OCI-LY1 (cell line): ENCODE data around the gene GLRA2.

Source experiments
- H2AFZ ChIP-seq: fragments of 200-600 bp; sonication (generic), shearing (Covaris generic); 2 replicates; pipeline ENCODE4 v1.6.0; 2014; ENCODE audit warnings: antibody characterized with exemption, mild to moderate bottlenecking, low read length
- H3F3A ChIP-seq: fragments of 200-600 bp; sonication (generic), shearing (Covaris generic); 2 replicates; pipeline ENCODE4 v1.6.0; 2014; ENCODE audit warnings: mild to moderate bottlenecking, antibody characterized with exemption, low read length, moderate library complexity; ENCODE audit not compliant: insufficient read depth
- H3K27ac ChIP-seq: fragments of 200-600 bp; sonication (generic); 2 replicates; pipeline ENCODE4 v1.5.1; 2014; ENCODE audit warnings: low read length, mixed run types, mild to moderate bottlenecking, low read depth; ENCODE audit not compliant: poor library complexity, severe bottlenecking
- H3K27me3 ChIP-seq: fragments of 200-600 bp; sonication (generic); 2 replicates; pipeline ENCODE4 v1.6.0; 2014; ENCODE audit warnings: antibody characterized with exemption, mild to moderate bottlenecking, low read length, moderate library complexity; ENCODE audit not compliant: insufficient read depth
- H3K36me3 ChIP-seq: fragments of 200-600 bp; sonication (generic); 2 replicates; pipeline ENCODE4 v1.6.1; 2014; ENCODE audit warnings: mild to moderate bottlenecking, antibody characterized with exemption, low read length, moderate library complexity, mixed read lengths; ENCODE audit not compliant: insufficient read depth
- H3K4me1 ChIP-seq: fragments of 200-600 bp; sonication (generic); 2 replicates; pipeline ENCODE4 v1.5.1; 2014; ENCODE audit warnings: mild to moderate bottlenecking, low read length, moderate library complexity; ENCODE audit not compliant: insufficient read depth, severe bottlenecking
- H3K4me2 ChIP-seq: fragments of 200-600 bp; sonication (generic), shearing (Covaris generic); 2 replicates; pipeline ENCODE4 v1.6.1; 2014; ENCODE audit warnings: low read length
- H3K4me3 ChIP-seq: fragments of 200-600 bp; sonication (generic); 2 replicates; pipeline ENCODE4 v1.5.1; 2014; ENCODE audit warnings: low read length, low read depth, mild to moderate bottlenecking, mixed read lengths; ENCODE audit not compliant: poor library complexity, severe bottlenecking
- H3K79me2 ChIP-seq: fragments of 200-600 bp; shearing (Covaris generic); 2 replicates; pipeline ENCODE4 v1.6.1; 2016; ENCODE audit warnings: mixed run types, low read length, mixed read lengths; ENCODE audit not compliant: insufficient read depth
- H3K9ac ChIP-seq: fragments of 200-600 bp; sonication (generic), shearing (Covaris generic); 2 replicates; pipeline ENCODE4 v1.6.1; 2014; ENCODE audit warnings: mild to moderate bottlenecking, low read length, mixed read lengths
- H3K9me2 ChIP-seq: fragments of 200-600 bp; sonication (generic), shearing (Covaris generic); 2 replicates; pipeline ENCODE4 v1.6.1; 2014; ENCODE audit warnings: low read depth, mild to moderate bottlenecking, low read length, mixed read lengths
- H3K9me3 ChIP-seq: fragments of 200-600 bp; shearing (Covaris generic); 2 replicates; pipeline ENCODE4 v1.6.1; 2014; ENCODE audit warnings: low read length, mixed read lengths
- H4K20me1 ChIP-seq: fragments of 200-600 bp; sonication (generic), shearing (Covaris generic); 2 replicates; pipeline ENCODE4 v1.6.0; 2016; ENCODE audit warnings: mild to moderate bottlenecking, low read length; ENCODE audit not compliant: insufficient read depth
- CTCF ChIP-seq: fragments of 200-600 bp; sonication (generic), shearing (Covaris generic); IDR thresholded peaks from 2 replicates; pipeline ENCODE4 v1.5.1; 2017; ENCODE audit warnings: mild to moderate bottlenecking, antibody characterized with exemption, low read length, moderate library complexity, mixed read lengths
- EZH2 ChIP-seq: fragments of 200-600 bp; sonication (generic), shearing (Covaris generic); IDR thresholded peaks from 2 replicates; pipeline ENCODE4 v1.8.0; 2017; ENCODE audit warnings: borderline replicate concordance, mixed run types, mild to moderate bottlenecking, antibody characterized with exemption, low read length, moderate library complexity, mixed read lengths

Gene GLRA2

GRCh38 chrX:14690553-14690952 is 161.2 kb downstream of the GLRA2 start:
- Histone ChIP-seq H3K9me3 (no peaks in the 10 kb centered on the region), H3K4me2 (no peak overlapping the region), H3K27me3 (no peaks in the 10 kb centered on the region), H3K36me3 (no peaks in the 10 kb centered on the region), H4K20me1 (no peaks in the 10 kb centered on the region), H3K27ac (no peak overlapping the region), H3K9ac (no peak overlapping the region), H3K79me2 (no peaks in the 10 kb centered on the region), H3K4me3 (no peak overlapping the region), H2AFZ (no peak overlapping the region), H3K4me1 (no peaks in the 10 kb centered on the region), H3F3A (no peaks in the 10 kb centered on the region), H3K9me2 (no peaks in the 10 kb centered on the region)
- TF ChIP-seq CTCF: no peak
- TF ChIP-seq EZH2: no peak

GRCh38 chrX:14694611-14695010 is 165.3 kb downstream of the GLRA2 start:
- no peaks in the 10 kb centered on the region for H3K9me2 ChIP-seq
- no peaks in the 10 kb centered on the region for H4K20me1 ChIP-seq
- no peak overlapping the region for H2AFZ ChIP-seq
- H3K4me1 ChIP-seq: no peaks in the 10 kb centered on the region
- H3K4me2 ChIP-seq: no peak overlapping the region
- no peak overlapping the region for H3K4me3 ChIP-seq
- H3K27ac ChIP-seq: no peak overlapping the region
- H3K36me3 ChIP-seq: no peaks in the 10 kb centered on the region
- H3K79me2 ChIP-seq: no peaks in the 10 kb centered on the region
- TF ChIP-seq CTCF: no peak
- TF ChIP-seq EZH2: no peak
- no peak overlapping the region for H3K9ac ChIP-seq
- no peaks in the 10 kb centered on the region for H3K9me3 ChIP-seq
- no peaks in the 10 kb centered on the region for H3K27me3 ChIP-seq
- no peaks in the 10 kb centered on the region for H3F3A ChIP-seq

GRCh38 chrX:14697451-14697850 is 168.1 kb downstream of the GLRA2 start:
- Histone ChIP-seq H3K27me3 (no peaks in the 10 kb centered on the region), H3K9me3 (no peaks in the 10 kb centered on the region), H3K79me2 (no peaks in the 10 kb centered on the region), H3K4me2 (no peak overlapping the region), H3K4me1 (no peaks in the 10 kb centered on the region), H3K36me3 (no peaks in the 10 kb centered on the region), H3K27ac (no peak overlapping the region), H3K9ac (no peak overlapping the region), H4K20me1 (no peaks in the 10 kb centered on the region), H3K9me2 (no peaks in the 10 kb centered on the region), H3F3A (no peaks in the 10 kb centered on the region), H2AFZ (no peak overlapping the region), H3K4me3 (no peak overlapping the region)
- TF ChIP-seq CTCF (peak; percentile 34), EZH2 (no peak)
